ENCODE measurements around the gene FABP1. TPM values are rescaled to one million over a fixed set of nuclear protein-coding genes. Genes with fewer than 3 reads are reported as not detected.

FABP1 gene
- total RNA-seq, 2 donors from 2014 or later: not detected

- Histone ChIP-seq H3K36me3 (no peaks in the 10 kb centered on the region), H3K4me1 (ENCODE audit: control insufficient read depth in 1 of 2, low read depth in 2 of 2) (no peaks in the 10 kb centered on the region)
Measured at GRCh38 chr2:88088999-88089398, 38.9 kb downstream of the FABP1 start.

DNA sequence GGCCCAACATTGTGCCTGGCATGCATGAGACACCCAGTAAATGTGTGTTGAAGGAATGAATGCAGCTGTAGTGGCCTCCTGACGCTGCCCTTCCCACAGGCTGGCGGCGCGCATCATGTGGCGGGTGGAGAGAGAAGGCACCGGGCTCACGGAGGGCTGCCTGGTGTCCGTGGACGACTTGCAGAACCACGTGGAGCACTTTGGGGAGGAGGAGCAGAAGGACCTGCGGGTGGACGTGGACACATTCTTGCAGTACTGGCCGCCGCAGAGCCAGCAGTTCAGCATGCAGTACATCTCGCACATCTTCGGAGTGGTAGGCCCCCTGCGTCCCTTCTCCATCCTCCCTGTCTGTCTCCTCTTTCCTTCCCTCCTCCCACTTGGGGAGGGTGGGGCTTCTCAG is 40.1 kb downstream of the FABP1 start:
- no peak for DNase-seq (ENCODE audit: low spot score)
- ATAC-seq (ENCODE audit: insufficient number of reproducible peaks, low FRiP score, low read depth): no peak
- no peak for TF ChIP-seq CTCF (IDR thresholded peaks at IDR 0.05)
- Histone ChIP-seq H3K4me1 (ENCODE audit: control insufficient read depth in 1 of 2, low read depth in 2 of 2) (no peaks in the 10 kb centered on the region), H3K36me3 (no peaks in the 10 kb centered on the region), H3K9me3 (no peaks in the 10 kb centered on the region), H3K27me3 (replicated peaks; ENCODE audit: insufficient read depth) (no peaks in the 10 kb centered on the region), H3K4me3 (no peak overlapping the region), H3K27ac (no peak overlapping the region)

More at GRCh38 chr2:88088999-88089398, 38.9 kb downstream of the FABP1 start:
- ATAC-seq (ENCODE audit: insufficient number of reproducible peaks, low FRiP score, low read depth) (no peak), DNase-seq (ENCODE audit: low spot score) (no peak)
- Histone ChIP-seq H3K27ac (no peak overlapping the region), H3K9me3 (no peaks in the 10 kb centered on the region), H3K27me3 (replicated peaks; ENCODE audit: insufficient read depth) (no peaks in the 10 kb centered on the region), H3K4me3 (no peak overlapping the region)
- no peak for TF ChIP-seq CTCF (IDR thresholded peaks at IDR 0.05)

DNA sequence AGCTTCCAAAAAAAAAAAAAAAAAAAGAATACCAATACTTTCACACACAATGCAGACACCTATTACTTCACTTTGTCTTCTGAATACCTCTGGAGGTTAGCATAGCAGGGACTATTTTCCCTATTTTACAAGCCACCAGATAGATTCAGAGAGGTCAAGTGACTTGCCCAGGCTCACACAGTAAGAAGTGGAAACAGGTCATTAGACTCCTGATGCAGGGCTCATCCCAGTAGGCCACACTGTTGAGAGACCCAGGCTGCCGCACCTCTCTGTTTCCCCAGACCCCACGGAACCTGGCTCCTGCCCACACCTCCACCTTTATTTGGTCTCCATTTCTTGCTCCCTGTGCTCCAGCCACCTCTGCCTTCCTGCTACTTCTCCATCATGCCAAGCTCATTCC is 40.8 kb downstream of the FABP1 start:
- Histone ChIP-seq H3K27me3 (replicated peaks; ENCODE audit: insufficient read depth) (no peaks in the 10 kb centered on the region), H3K27ac (no peak overlapping the region), H3K4me3 (no peak overlapping the region), H3K4me1 (ENCODE audit: control insufficient read depth in 1 of 2, low read depth in 2 of 2) (no peaks in the 10 kb centered on the region), H3K36me3 (no peaks in the 10 kb centered on the region), H3K9me3 (no peaks in the 10 kb centered on the region)
- ATAC-seq (ENCODE audit: insufficient number of reproducible peaks, low FRiP score, low read depth) (no peak), DNase-seq (ENCODE audit: low spot score) (no peak)
- TF ChIP-seq CTCF (IDR thresholded peaks at IDR 0.05): no peak

GRCh38 chr2:88086401-88086800 is 41.5 kb downstream of the FABP1 start:
- no peak overlapping the region for H3K4me3 ChIP-seq
- H3K4me1 ChIP-seq (ENCODE audit: control insufficient read depth in 1 of 2, low read depth in 2 of 2): no peaks in the 10 kb centered on the region
- ATAC-seq (ENCODE audit: insufficient number of reproducible peaks, low FRiP score, low read depth) (no peak), DNase-seq (ENCODE audit: low spot score) (no peak)
- H3K9me3 ChIP-seq: no peaks in the 10 kb centered on the region
- H3K36me3 ChIP-seq: no peaks in the 10 kb centered on the region
- TF ChIP-seq CTCF (IDR thresholded peaks at IDR 0.05): no peak
- H3K27me3 ChIP-seq (replicated peaks; ENCODE audit: insufficient read depth): no peaks in the 10 kb centered on the region
- no peak overlapping the region for H3K27ac ChIP-seq

DNA sequence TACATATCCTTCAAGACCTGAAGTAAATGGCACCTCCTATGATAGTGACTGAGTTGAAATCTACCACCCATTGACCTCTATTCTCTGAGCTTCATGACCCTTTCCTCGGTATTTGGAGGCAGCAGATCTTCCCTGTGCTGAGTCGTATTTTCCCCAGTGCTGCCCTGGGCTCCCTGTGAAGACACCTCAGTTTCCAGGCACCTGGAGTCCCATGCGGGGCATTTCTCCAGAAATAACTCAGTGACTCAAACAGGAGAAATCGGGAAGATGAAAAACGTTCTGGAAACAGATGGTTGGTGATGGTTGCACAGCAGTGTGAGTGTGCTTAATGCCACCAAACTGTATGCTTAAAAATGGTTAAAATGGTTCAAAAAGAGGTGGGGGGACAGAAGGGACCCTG is 42.3 kb downstream of the FABP1 start:
- Histone ChIP-seq H3K4me3 (no peak overlapping the region), H3K27ac (no peak overlapping the region), H3K4me1 (ENCODE audit: control insufficient read depth in 1 of 2, low read depth in 2 of 2) (no peaks in the 10 kb centered on the region), H3K27me3 (replicated peaks; ENCODE audit: insufficient read depth) (no peaks in the 10 kb centered on the region), H3K36me3 (no peaks in the 10 kb centered on the region), H3K9me3 (no peaks in the 10 kb centered on the region)
- ATAC-seq (ENCODE audit: insufficient number of reproducible peaks, low FRiP score, low read depth): no peak
- TF ChIP-seq CTCF (IDR thresholded peaks at IDR 0.05): no peak
- DNase-seq (ENCODE audit: low spot score): no peak

All from thoracic aorta (tissue), 2 donors.